Measurements from ENCODE around the gene CA10.

CA10 gene

DNA sequence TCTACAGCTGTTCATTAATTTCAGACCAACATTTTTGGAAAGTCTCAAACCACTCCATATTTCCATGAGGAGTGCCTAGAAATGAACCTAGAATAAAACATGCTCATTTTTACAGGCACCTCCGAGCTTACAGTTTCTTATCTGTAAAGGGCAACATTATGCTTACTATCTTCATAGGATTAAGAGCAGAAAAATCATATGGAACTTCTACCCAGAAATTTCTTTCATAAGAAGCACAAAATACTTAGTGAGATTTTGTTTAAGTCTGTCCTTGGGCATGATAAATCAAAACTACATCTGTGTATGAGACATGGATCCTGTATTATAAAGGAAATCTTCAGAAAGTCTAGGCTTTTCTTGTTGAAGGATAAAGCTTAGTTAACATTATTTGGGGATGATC lies 187.4 kb downstream of the CA10 start:
- Histone ChIP-seq H3K27me3 (ENCODE audit: control insufficient read depth in 2 of 2, insufficient read depth in 2 of 2, low read length in 2 of 2) (no peaks in the 10 kb centered on the region), H3K4me1 (ENCODE audit: control insufficient read depth in 2 of 2, insufficient read depth in 2 of 2, low read length in 2 of 2) (no peaks in the 10 kb centered on the region), H3K27ac (ENCODE audit: low read depth in 2 of 2, low read length in 2 of 2) (no peak overlapping the region), H3K36me3 (ENCODE audit: control insufficient read depth in 2 of 2, insufficient read depth in 2 of 2, low read length in 2 of 2) (no peaks in the 10 kb centered on the region), H3K4me3 (ENCODE audit: low read length in 2 of 2) (no peak overlapping the region), H3K9ac (ENCODE audit: low read depth in 1 of 2, low read length in 2 of 2) (no peak overlapping the region), H3K9me3 (ENCODE audit: control insufficient read depth in 2 of 2, low read length in 2 of 2) (no peaks in the 10 kb centered on the region)

- Histone ChIP-seq H3K36me3 (ENCODE audit: control insufficient read depth in 2 of 2, insufficient read depth in 2 of 2, low read length in 2 of 2) (no peaks in the 10 kb centered on the region), H3K27ac (ENCODE audit: low read depth in 2 of 2, low read length in 2 of 2) (no peak overlapping the region), H3K4me1 (ENCODE audit: control insufficient read depth in 2 of 2, insufficient read depth in 2 of 2, low read length in 2 of 2) (no peaks in the 10 kb centered on the region), H3K4me3 (ENCODE audit: low read length in 2 of 2) (no peak overlapping the region), H3K27me3 (ENCODE audit: control insufficient read depth in 2 of 2, insufficient read depth in 2 of 2, low read length in 2 of 2) (no peaks in the 10 kb centered on the region), H3K9ac (ENCODE audit: low read depth in 1 of 2, low read length in 2 of 2) (no peak overlapping the region), H3K9me3 (ENCODE audit: control insufficient read depth in 2 of 2, low read length in 2 of 2) (peaks cover 0 to 4% of the 10 kb centered on the region in 2 donors)
Measured at GRCh38 chr17:51961689-51962088, 196.8 kb downstream of the CA10 start.

GRCh38 chr17:51957786-51958185 lies 200.7 kb downstream of the CA10 start:
- H3K4me3 ChIP-seq (ENCODE audit: low read length in 2 of 2), result no peak overlapping the region
- H3K27ac ChIP-seq (ENCODE audit: low read depth in 2 of 2, low read length in 2 of 2), result no peak overlapping the region
- H3K9ac ChIP-seq (ENCODE audit: low read depth in 1 of 2, low read length in 2 of 2), result no peak overlapping the region
- H3K27me3 ChIP-seq (ENCODE audit: control insufficient read depth in 2 of 2, insufficient read depth in 2 of 2, low read length in 2 of 2), result no peaks in the 10 kb centered on the region
- no peaks in the 10 kb centered on the region for H3K36me3 ChIP-seq (ENCODE audit: control insufficient read depth in 2 of 2, insufficient read depth in 2 of 2, low read length in 2 of 2)
- H3K4me1 ChIP-seq (ENCODE audit: control insufficient read depth in 2 of 2, insufficient read depth in 2 of 2, low read length in 2 of 2), result no peaks in the 10 kb centered on the region
- peaks cover 0 to 4% of the 10 kb centered on the region in 2 donors for H3K9me3 ChIP-seq (ENCODE audit: control insufficient read depth in 2 of 2, low read length in 2 of 2)

GRCh38 chr17:51955245-51955644 lies 203.3 kb downstream of the CA10 start:
- Histone ChIP-seq H3K9me3 (ENCODE audit: control insufficient read depth in 2 of 2, low read length in 2 of 2) (no peaks in the 10 kb centered on the region), H3K9ac (ENCODE audit: low read depth in 1 of 2, low read length in 2 of 2) (no peak overlapping the region), H3K4me1 (ENCODE audit: control insufficient read depth in 2 of 2, insufficient read depth in 2 of 2, low read length in 2 of 2) (no peaks in the 10 kb centered on the region), H3K27ac (ENCODE audit: low read depth in 2 of 2, low read length in 2 of 2) (no peak overlapping the region), H3K4me3 (ENCODE audit: low read length in 2 of 2) (no peak overlapping the region), H3K27me3 (ENCODE audit: control insufficient read depth in 2 of 2, insufficient read depth in 2 of 2, low read length in 2 of 2) (no peaks in the 10 kb centered on the region), H3K36me3 (ENCODE audit: control insufficient read depth in 2 of 2, insufficient read depth in 2 of 2, low read length in 2 of 2) (no peaks in the 10 kb centered on the region)

DNA sequence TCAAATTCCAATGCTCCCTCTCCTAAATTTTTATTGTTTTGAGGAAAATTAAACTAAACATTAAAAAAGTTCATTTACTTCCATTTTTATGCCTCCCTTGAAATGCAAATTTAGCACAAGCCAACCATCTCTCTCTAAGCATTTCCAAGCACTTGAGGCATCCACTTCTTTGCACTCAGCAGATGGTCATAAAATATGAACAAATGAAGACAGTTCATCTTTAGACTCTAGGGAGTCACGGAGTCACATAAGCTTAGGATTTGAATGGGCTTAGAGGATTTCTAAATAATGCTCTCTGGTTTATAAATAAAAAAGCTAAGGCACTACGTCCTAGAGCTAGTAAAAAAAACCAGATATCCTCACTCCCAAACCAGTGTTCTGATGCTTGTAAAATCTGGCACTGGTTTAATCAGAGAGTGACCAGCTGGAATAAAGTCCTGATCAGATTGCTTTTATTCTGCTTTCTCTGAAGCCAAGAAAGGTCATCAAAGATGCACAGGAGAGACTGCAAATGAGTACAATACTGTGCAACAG lies 204.2 kb downstream of the CA10 start:
- H3K9me3 ChIP-seq (ENCODE audit: control insufficient read depth in 2 of 2, low read length in 2 of 2), result no peaks in the 10 kb centered on the region
- H3K4me1 ChIP-seq (ENCODE audit: control insufficient read depth in 2 of 2, insufficient read depth in 2 of 2, low read length in 2 of 2), result no peaks in the 10 kb centered on the region
- H3K27me3 ChIP-seq (ENCODE audit: control insufficient read depth in 2 of 2, insufficient read depth in 2 of 2, low read length in 2 of 2), result no peaks in the 10 kb centered on the region
- H3K4me3 ChIP-seq (ENCODE audit: low read length in 2 of 2), result no peak overlapping the region
- H3K36me3 ChIP-seq (ENCODE audit: control insufficient read depth in 2 of 2, insufficient read depth in 2 of 2, low read length in 2 of 2), result no peaks in the 10 kb centered on the region
- no peak overlapping the region for H3K9ac ChIP-seq (ENCODE audit: low read depth in 1 of 2, low read length in 2 of 2)
- H3K27ac ChIP-seq (ENCODE audit: low read depth in 2 of 2, low read length in 2 of 2), result no peak overlapping the region

DNA sequence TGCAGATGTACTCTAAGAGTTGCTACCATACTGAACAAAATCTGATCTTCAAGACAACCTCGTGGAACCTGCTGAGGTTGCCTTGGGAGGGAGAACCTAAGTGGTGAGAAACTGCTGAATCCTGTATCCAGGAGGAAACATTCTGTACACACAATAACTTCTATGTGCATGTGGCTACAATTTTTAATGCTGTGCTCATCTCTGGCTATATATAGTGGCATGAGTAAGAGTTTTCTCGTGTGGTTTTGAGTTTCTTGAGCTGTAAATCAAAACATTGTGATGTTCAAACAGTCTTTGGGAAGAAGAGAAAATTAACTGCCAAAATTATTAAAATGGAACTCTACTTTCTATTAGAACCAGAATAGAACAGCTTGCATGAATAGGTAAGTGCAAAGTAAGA lies 206.8 kb downstream of the CA10 start:
- Histone ChIP-seq H3K27ac (ENCODE audit: low read depth in 2 of 2, low read length in 2 of 2) (no peak overlapping the region), H3K36me3 (ENCODE audit: control insufficient read depth in 2 of 2, insufficient read depth in 2 of 2, low read length in 2 of 2) (no peaks in the 10 kb centered on the region), H3K9ac (ENCODE audit: low read depth in 1 of 2, low read length in 2 of 2) (no peak overlapping the region), H3K4me3 (ENCODE audit: low read length in 2 of 2) (no peak overlapping the region), H3K27me3 (ENCODE audit: control insufficient read depth in 2 of 2, insufficient read depth in 2 of 2, low read length in 2 of 2) (no peaks in the 10 kb centered on the region), H3K9me3 (ENCODE audit: control insufficient read depth in 2 of 2, low read length in 2 of 2) (no peaks in the 10 kb centered on the region), H3K4me1 (ENCODE audit: control insufficient read depth in 2 of 2, insufficient read depth in 2 of 2, low read length in 2 of 2) (peaks cover 2 to 5% of the 10 kb centered on the region in 2 donors)

DNA sequence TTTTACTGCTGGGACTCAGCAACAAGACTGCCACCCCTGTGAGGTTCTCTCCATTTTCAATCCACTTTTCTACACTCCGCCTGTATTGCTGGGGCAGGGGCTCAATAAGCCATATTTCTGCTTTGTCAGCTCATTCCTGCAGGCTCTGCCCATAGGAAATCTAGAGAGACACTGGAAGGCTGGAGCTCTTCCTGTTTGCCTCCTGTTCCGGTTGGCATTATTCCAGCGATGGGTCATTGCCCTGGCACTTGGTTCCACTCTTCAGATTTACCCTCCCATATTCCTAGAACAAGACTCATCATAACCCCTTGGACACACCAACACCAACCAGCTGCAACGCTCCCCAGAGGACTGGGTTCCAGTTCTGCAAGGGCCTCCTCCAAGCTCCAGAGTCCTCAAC lies 210.4 kb downstream of the CA10 start:
- H3K4me1 ChIP-seq (ENCODE audit: control insufficient read depth in 2 of 2, insufficient read depth in 2 of 2, low read length in 2 of 2), result peaks cover 2 to 5% of the 10 kb centered on the region in 2 donors
- no peaks in the 10 kb centered on the region for H3K27me3 ChIP-seq (ENCODE audit: control insufficient read depth in 2 of 2, insufficient read depth in 2 of 2, low read length in 2 of 2)
- H3K4me3 ChIP-seq (ENCODE audit: low read length in 2 of 2), result no peak overlapping the region
- H3K9ac ChIP-seq (ENCODE audit: low read depth in 1 of 2, low read length in 2 of 2), result no peak overlapping the region
- H3K36me3 ChIP-seq (ENCODE audit: control insufficient read depth in 2 of 2, insufficient read depth in 2 of 2, low read length in 2 of 2), result no peaks in the 10 kb centered on the region
- no peaks in the 10 kb centered on the region for H3K9me3 ChIP-seq (ENCODE audit: control insufficient read depth in 2 of 2, low read length in 2 of 2)
- no peak overlapping the region for H3K27ac ChIP-seq (ENCODE audit: low read depth in 2 of 2, low read length in 2 of 2)

DNA sequence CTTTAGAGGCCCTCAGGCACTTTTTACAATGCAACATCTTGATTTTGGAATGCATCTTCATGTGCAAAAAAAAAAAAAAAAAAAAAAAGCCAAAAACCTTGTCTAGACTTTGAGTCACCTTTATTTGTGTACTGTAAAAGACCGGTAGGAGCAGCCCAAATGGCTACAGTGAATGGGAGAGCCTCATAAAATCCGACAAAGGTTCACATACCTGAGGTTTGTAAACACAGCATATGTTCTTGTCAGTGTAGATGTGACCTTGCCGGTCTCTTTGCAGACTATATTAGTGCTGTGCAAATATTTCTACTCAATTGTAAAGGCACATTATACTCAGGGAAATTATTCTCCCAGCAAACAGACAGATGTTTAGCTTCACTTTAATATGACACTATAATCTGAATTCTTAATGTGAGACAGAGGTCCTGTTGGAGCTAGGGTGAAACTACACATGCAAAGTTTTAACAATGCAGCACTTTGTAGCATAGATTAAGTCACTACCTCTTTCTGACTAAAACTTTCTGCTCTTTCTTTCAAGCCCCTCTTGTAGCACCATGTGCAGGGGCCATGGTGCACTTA lies 211.3 kb downstream of the CA10 start:
- H3K9ac ChIP-seq (ENCODE audit: low read depth in 1 of 2, low read length in 2 of 2), result no peak overlapping the region
- no peak overlapping the region for H3K27ac ChIP-seq (ENCODE audit: low read depth in 2 of 2, low read length in 2 of 2)
- H3K4me1 ChIP-seq (ENCODE audit: control insufficient read depth in 2 of 2, insufficient read depth in 2 of 2, low read length in 2 of 2), result peaks cover 2 to 5% of the 10 kb centered on the region in 2 donors

DNA sequence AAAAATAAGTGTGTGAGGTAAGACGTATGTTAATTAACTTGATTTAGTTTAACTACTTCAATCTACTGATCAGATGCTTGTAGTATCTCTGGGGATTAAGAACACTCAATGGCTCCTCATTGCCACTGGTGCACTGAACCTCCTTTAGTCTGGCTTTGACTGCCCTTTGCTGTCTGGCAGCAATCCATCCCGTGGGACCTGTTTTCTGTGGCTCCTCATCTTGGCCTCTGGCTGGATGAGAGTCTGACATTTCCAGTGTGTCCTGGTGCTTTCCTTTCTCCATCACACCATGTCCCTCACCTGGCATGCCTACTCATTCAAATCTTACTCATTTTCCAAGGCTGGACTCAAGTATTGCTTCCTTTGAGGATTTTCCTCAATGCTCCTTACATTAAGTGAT lies 212.2 kb downstream of the CA10 start:
- no peak overlapping the region for H3K9ac ChIP-seq (ENCODE audit: low read depth in 1 of 2, low read length in 2 of 2)
- H3K4me3 ChIP-seq (ENCODE audit: low read length in 2 of 2), result no peak overlapping the region
- no peaks in the 10 kb centered on the region for H3K36me3 ChIP-seq (ENCODE audit: control insufficient read depth in 2 of 2, insufficient read depth in 2 of 2, low read length in 2 of 2)
- H3K9me3 ChIP-seq (ENCODE audit: control insufficient read depth in 2 of 2, low read length in 2 of 2), result no peaks in the 10 kb centered on the region
- no peaks in the 10 kb centered on the region for H3K27me3 ChIP-seq (ENCODE audit: control insufficient read depth in 2 of 2, insufficient read depth in 2 of 2, low read length in 2 of 2)
- no peak overlapping the region for H3K27ac ChIP-seq (ENCODE audit: low read depth in 2 of 2, low read length in 2 of 2)
- peaks cover 2 to 5% of the 10 kb centered on the region in 2 donors for H3K4me1 ChIP-seq (ENCODE audit: control insufficient read depth in 2 of 2, insufficient read depth in 2 of 2, low read length in 2 of 2)

More for the DNA sequence above, 211.3 kb downstream of the CA10 start:
- no peaks in the 10 kb centered on the region for H3K36me3 ChIP-seq (ENCODE audit: control insufficient read depth in 2 of 2, insufficient read depth in 2 of 2, low read length in 2 of 2)
- no peaks in the 10 kb centered on the region for H3K9me3 ChIP-seq (ENCODE audit: control insufficient read depth in 2 of 2, low read length in 2 of 2)
- H3K27me3 ChIP-seq (ENCODE audit: control insufficient read depth in 2 of 2, insufficient read depth in 2 of 2, low read length in 2 of 2), result no peaks in the 10 kb centered on the region
- no peak overlapping the region for H3K4me3 ChIP-seq (ENCODE audit: low read length in 2 of 2)

DNA sequence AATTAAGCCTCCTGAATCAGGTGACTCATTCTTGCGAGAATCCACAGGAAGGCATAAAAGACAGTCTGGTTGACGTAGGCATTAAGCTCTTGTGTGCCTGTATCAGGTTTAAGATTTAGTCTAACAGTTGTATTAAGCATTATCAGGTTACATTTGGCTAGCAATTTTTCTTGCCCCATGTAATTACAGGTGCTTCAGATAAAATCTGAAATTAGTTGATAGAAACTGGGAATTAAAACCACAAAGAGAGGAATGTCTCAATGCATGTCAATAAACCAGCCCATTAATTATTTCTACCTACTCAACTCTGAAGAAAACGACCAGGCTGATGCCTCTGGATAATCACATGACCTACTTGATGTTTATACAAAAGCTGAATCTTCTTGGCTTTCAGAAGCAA lies 217.2 kb downstream of the CA10 start:
- Histone ChIP-seq H3K4me1 (ENCODE audit: control insufficient read depth in 2 of 2, insufficient read depth in 2 of 2, low read length in 2 of 2) (no peaks in the 10 kb centered on the region), H3K9me3 (ENCODE audit: control insufficient read depth in 2 of 2, low read length in 2 of 2) (no peaks in the 10 kb centered on the region), H3K36me3 (ENCODE audit: control insufficient read depth in 2 of 2, insufficient read depth in 2 of 2, low read length in 2 of 2) (no peaks in the 10 kb centered on the region), H3K9ac (ENCODE audit: low read depth in 1 of 2, low read length in 2 of 2) (no peak overlapping the region), H3K27ac (ENCODE audit: low read depth in 2 of 2, low read length in 2 of 2) (no peak overlapping the region), H3K4me3 (ENCODE audit: low read length in 2 of 2) (no peak overlapping the region), H3K27me3 (ENCODE audit: control insufficient read depth in 2 of 2, insufficient read depth in 2 of 2, low read length in 2 of 2) (no peaks in the 10 kb centered on the region)

Data from mucosa of rectum (tissue), 2 donors.